Measurements from ENCODE around the gene SMPD3.

GRCh38 chr16:68362947-68363657 is 85.2 kb downstream of the SMPD3 start:
- TF ChIP-seq, protein P1, sequence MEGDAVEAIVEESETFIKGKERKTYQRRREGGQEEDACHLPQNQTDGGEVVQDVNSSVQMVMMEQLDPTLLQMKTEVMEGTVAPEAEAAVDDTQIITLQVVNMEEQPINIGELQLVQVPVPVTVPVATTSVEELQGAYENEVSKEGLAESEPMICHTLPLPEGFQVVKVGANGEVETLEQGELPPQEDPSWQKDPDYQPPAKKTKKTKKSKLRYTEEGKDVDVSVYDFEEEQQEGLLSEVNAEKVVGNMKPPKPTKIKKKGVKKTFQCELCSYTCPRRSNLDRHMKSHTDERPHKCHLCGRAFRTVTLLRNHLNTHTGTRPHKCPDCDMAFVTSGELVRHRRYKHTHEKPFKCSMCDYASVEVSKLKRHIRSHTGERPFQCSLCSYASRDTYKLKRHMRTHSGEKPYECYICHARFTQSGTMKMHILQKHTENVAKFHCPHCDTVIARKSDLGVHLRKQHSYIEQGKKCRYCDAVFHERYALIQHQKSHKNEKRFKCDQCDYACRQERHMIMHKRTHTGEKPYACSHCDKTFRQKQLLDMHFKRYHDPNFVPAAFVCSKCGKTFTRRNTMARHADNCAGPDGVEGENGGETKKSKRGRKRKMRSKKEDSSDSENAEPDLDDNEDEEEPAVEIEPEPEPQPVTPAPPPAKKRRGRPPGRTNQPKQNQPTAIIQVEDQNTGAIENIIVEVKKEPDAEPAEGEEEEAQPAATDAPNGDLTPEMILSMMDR (IDR thresholded peaks at IDR 0.05): no peak
- no peak for TF ChIP-seq POLR2A (IDR thresholded peaks at IDR 0.05)
